ENCODE results near the gene ANKRD50. TPM values are rescaled to one million over a fixed set of nuclear protein-coding genes. Genes with fewer than 3 reads are reported as not detected.
A peak's percentile ranks its signal among the peaks of the same experiment; 100 is the strongest.

Gene ANKRD50
- total and polyA plus RNA-seq, 9 of the 15 experiments (the other 6 are each of a cell fraction or from before 2014, with no cell fraction given), result 2.0 to 8.0 (median 6.2) TPM

- TF ChIP-seq CLOCK (CRISPR knock-in tag; IDR thresholded peaks at IDR 0.05; ENCODE audit: borderline replicate concordance) (no peak), DLX4 (CRISPR knock-in tag; IDR thresholded peaks at IDR 0.05) (no peak), KAT8 (IDR thresholded peaks at IDR 0.05; ENCODE audit: low read depth) (no peak), ZNF398 (CRISPR knock-in tag; IDR thresholded peaks at IDR 0.05) (no peak), RUNX1 (IDR thresholded peaks at IDR 0.05; ENCODE audit: low read depth) (no peak), SMAD3 (CRISPR knock-in tag; conservative IDR thresholded peaks at IDR 0.05) (no peak), HDGF (IDR thresholded peaks at IDR 0.05) (no peak), FOXM1 (IDR thresholded peaks at IDR 0.05; ENCODE audit: low read depth) (no peak), FOXM1 (CRISPR knock-in tag; IDR thresholded peaks at IDR 0.05; ENCODE audit: low read depth) (peak; percentile 31; the same call in 1 of the 2 replicates), MTF1 (CRISPR knock-in tag; IDR thresholded peaks at IDR 0.05; ENCODE audit: borderline replicate concordance) (no peak), THAP7 (CRISPR knock-in tag; IDR thresholded peaks at IDR 0.05) (no peak), HCFC1 (IDR thresholded peaks at IDR 0.05; ENCODE audit: low read depth, low read length) (no peak), POLR2G (IDR thresholded peaks at IDR 0.05; ENCODE audit: low read depth, low read length) (peak; percentile 91), CBX8 (IDR thresholded peaks at IDR 0.05; ENCODE audit: borderline replicate concordance, extremely low read depth, low read depth, low read length, poor library complexity, severe bottlenecking) (no peak), PML (IDR thresholded peaks at IDR 0.05; ENCODE audit: low read length) (no peak), PTRF (tag; IDR thresholded peaks at IDR 0.05) (no peak), HMBOX1 (IDR thresholded peaks at IDR 0.05) (no peak), CTBP1 (IDR thresholded peaks at IDR 0.05; ENCODE audit: borderline replicate concordance) (peak; percentile 42; the same call in 1 of the 2 replicates), KDM5B (IDR thresholded peaks at IDR 0.05; ENCODE audit: insufficient replicate concordance, low read depth, low read length) (no peak), ZNF584 (CRISPR knock-in tag; IDR thresholded peaks at IDR 0.05; ENCODE audit: low read depth) (no peak), SNAPC5 (CRISPR knock-in tag; IDR thresholded peaks at IDR 0.05) (no peak)
These were observed at the start of gene ANKRD50 (continued) for GRCh38 chr4:124712372-124713184.
